SU-DHL-6 (cell line): ENCODE measurements around the gene PITHD1.
"Not testable (repeated sequence)": the region's sequence is repeated elsewhere in the genome, so short reads cannot be mapped to it uniquely, and the experiment has no call there.

Experiments used
- H2AFZ ChIP-seq: fragments of 200-600 bp; sonication (generic); 2 replicates; pipeline ENCODE4 v1.6.1; 2014; ENCODE audit warnings: low read depth, mild to moderate bottlenecking, moderate library complexity, mixed read lengths, antibody characterized with exemption, low read length; ENCODE audit not compliant: severe bottlenecking
- H3F3A ChIP-seq: fragments of 200-600 bp; shearing (Covaris generic); 2 replicates; pipeline ENCODE4 v1.6.0; 2016; ENCODE audit warnings: antibody characterized with exemption, mild to moderate bottlenecking; ENCODE audit not compliant: insufficient read depth
- H3K27ac ChIP-seq: fragments of 200-600 bp; sonication (generic); 2 replicates; pipeline ENCODE4 v1.5.1; 2016; ENCODE audit warnings: low read depth, mild to moderate bottlenecking, low read length, moderate library complexity, mixed read lengths
- H3K27me3 ChIP-seq: fragments of 200-600 bp; sonication (generic), shearing (Covaris generic); 2 replicates; pipeline ENCODE4 v1.6.0; 2014; ENCODE audit warnings: mild to moderate bottlenecking, low read length
- H3K36me3 ChIP-seq: fragments of 200-600 bp; sonication (generic); 2 replicates; pipeline ENCODE4 v1.6.1; 2014; ENCODE audit warnings: mild to moderate bottlenecking, low read length, mixed read lengths
- H3K4me2 ChIP-seq: fragments of 300-600, 200-600 bp; shearing (Covaris generic), sonication (generic); 2 replicates; pipeline ENCODE4 v1.6.0; 2014; ENCODE audit warnings: low read length, low read depth, mild to moderate bottlenecking; ENCODE audit not compliant: poor library complexity, severe bottlenecking
- H3K4me3 ChIP-seq: fragments of 200-600 bp; sonication (generic); 2 replicates; pipeline ENCODE4 v1.5.1; 2014; ENCODE audit warnings: antibody characterized with exemption, low read length, mild to moderate bottlenecking, mixed read lengths; ENCODE audit not compliant: insufficient read depth, poor library complexity, severe bottlenecking
- H3K79me2 ChIP-seq: fragments of 200-600 bp; sonication (generic); 2 replicates; pipeline ENCODE4 v1.6.1; 2014; ENCODE audit warnings: mild to moderate bottlenecking, low read length, moderate library complexity; ENCODE audit not compliant: insufficient read depth
- H3K9ac ChIP-seq: fragments of 200-600 bp; sonication (generic); 2 replicates; pipeline ENCODE4 v1.7.0; 2014; ENCODE audit warnings: mild to moderate bottlenecking, low read length
- H3K9me2 ChIP-seq: fragments of 200-600 bp; sonication (generic); replicated peaks from 2 replicates; pipeline ENCODE4 v1.6.1; 2014; ENCODE audit warnings: low read length; ENCODE audit not compliant: insufficient read depth
- H3K9me3 ChIP-seq: fragments of 200-600 bp; sonication (generic); 2 replicates; pipeline ENCODE4 v1.6.1; 2014; ENCODE audit warnings: low read length, mixed read lengths; ENCODE audit not compliant: insufficient read depth
- H4K20me1 ChIP-seq: fragments of 200-600 bp; sonication (generic); 2 replicates; pipeline ENCODE4 v1.6.1; 2014; ENCODE audit warnings: low read depth, mild to moderate bottlenecking, antibody characterized with exemption, low read length, moderate library complexity, mixed read lengths
- CTCF ChIP-seq: fragments of 200-600 bp; sonication (generic); IDR thresholded peaks from one replicate; pipeline ENCODE4 v1.5.1; 2017; ENCODE audit warnings: antibody characterized with exemption, mild to moderate bottlenecking, low read length, moderate library complexity; ENCODE audit not compliant: insufficient read depth, poor library complexity, severe bottlenecking
- EZH2phosphoT487 ChIP-seq: fragments of 200-600 bp; sonication (generic), shearing (Covaris generic); conservative IDR thresholded peaks from 2 replicates; pipeline ENCODE4 v1.6.1; 2018; ENCODE audit warnings: mild to moderate bottlenecking, antibody characterized with exemption, low read length, moderate library complexity, mixed read lengths

The PITHD1 gene

DNA sequence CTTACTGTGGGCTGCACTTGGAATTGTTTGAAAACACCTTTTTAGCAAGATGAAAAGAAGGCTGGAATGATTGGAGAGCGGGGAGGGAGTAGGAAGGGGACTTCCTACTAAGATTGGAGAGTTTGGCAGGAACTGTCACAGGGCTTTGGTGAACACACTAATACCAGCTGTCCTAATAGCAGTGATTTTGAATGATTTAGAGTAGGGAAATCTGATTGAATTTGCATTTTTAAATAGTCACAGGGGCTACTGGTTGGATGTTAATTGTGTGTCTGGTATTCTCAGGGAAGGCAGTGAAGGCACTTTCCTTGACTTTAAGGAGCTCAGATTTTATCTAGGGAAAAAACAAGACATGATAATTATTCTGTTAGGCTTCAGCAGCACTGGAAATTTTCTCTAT lies 49.5 kb downstream of the PITHD1 start:
- Histone ChIP-seq H2AFZ (no peak overlapping the region), H3K36me3 (no peaks in the 10 kb centered on the region), H3K4me3 (no peak overlapping the region), H3K27ac (no peak overlapping the region), H3K79me2 (no peaks in the 10 kb centered on the region), H3K4me2 (no peak overlapping the region), H3F3A (peaks cover 9% of the 10 kb centered on the region; the same call in 1 of the 2 replicates), H3K9me3 (no peaks in the 10 kb centered on the region), H3K9ac (no peak overlapping the region), H4K20me1 (no peaks in the 10 kb centered on the region), H3K27me3 (no peaks in the 10 kb centered on the region), H3K9me2 (no peaks in the 10 kb centered on the region)
- TF ChIP-seq EZH2phosphoT487, result no peak
- no peak for TF ChIP-seq CTCF

DNA sequence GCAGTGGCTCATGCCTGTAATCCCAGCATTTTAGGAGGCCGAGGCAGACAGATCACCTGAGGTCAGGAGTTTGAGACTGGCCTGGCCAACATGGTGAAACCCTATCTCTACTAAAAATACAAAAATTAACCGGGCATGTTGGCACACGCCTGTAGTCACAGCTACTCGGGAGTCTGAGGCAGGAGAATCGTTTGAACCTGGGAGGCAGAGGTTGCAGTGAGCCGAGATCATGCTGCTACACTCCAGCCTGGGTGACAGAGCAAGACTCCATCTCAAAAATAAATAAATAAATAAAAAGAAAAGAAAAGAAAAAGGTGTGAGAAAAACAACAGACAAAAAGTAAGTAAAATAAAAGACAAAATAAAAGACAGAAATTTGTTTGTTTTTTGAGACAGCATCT lies 55.9 kb downstream of the PITHD1 start:
- not testable (repeated sequence) for H3K9me3 ChIP-seq, H3K27ac ChIP-seq, H3K27me3 ChIP-seq, H4K20me1 ChIP-seq, H3K79me2 ChIP-seq, H3K9ac ChIP-seq, H3F3A ChIP-seq, H3K4me3 ChIP-seq, H3K4me2 ChIP-seq, H2AFZ ChIP-seq, H3K9me2 ChIP-seq, H3K36me3 ChIP-seq

DNA sequence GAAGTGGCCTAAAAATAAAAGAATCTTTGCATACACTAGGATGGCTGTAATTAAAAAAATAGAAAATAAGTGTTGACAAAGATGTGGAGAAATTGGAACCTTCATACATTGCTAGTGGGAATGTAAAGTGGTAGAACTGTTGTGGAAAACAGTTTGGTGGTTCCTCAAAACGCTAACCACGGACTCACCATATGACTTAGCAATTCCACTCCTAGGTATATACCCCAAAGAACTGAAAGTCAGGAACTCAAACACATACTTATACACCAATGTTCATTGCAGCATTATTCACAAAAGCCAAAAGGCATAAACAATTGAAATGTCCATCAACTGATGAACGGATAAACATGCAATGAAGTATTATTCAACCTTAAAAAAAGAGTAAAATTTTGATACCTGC lies 57.8 kb downstream of the PITHD1 start:
- no peak overlapping the region for H3K4me2 ChIP-seq
- no peaks in the 10 kb centered on the region for H3K79me2 ChIP-seq
- H3K9me3 ChIP-seq, result no peaks in the 10 kb centered on the region
- H2AFZ ChIP-seq, result no peak overlapping the region
- H3K9ac ChIP-seq, result no peak overlapping the region
- peaks cover 9% of the 10 kb centered on the region; the same call in 1 of the 2 replicates for H3F3A ChIP-seq
- H3K27ac ChIP-seq, result no peak overlapping the region
- H3K36me3 ChIP-seq, result no peaks in the 10 kb centered on the region
- no peaks in the 10 kb centered on the region for H4K20me1 ChIP-seq
- H3K4me3 ChIP-seq, result no peak overlapping the region
- no peak for TF ChIP-seq EZH2phosphoT487
- TF ChIP-seq CTCF, result no peak
- H3K27me3 ChIP-seq, result no peaks in the 10 kb centered on the region
- H3K9me2 ChIP-seq, result no peaks in the 10 kb centered on the region
